A172 (cell line): Measurements from ENCODE around the gene TM6SF1. TPM values are rescaled to one million over a fixed set of nuclear protein-coding genes. Genes with fewer than 3 reads are reported as not detected.
"Not testable (repeated sequence)": the region's sequence is repeated elsewhere in the genome, so short reads cannot be mapped to it uniquely, and the experiment has no call there.

Source experiments
- DNase-seq: peaks from one replicate; pipeline ENCODE4 v3.0.0-alpha.2; 2015; ENCODE audit warnings: low spot score
- total RNA-seq: library from RNA; depleted of rRNA; stranded (reverse); fragments of >200 nt; shearing (Covaris generic); gene quantifications from 2 replicates; pipeline ENCODE4 v1.2.3, GENCODE V29; 2014; rRNA removed

The TM6SF1 gene
- 0.14 TPM in 1 of 2 replicates, not detected in the other for total RNA-seq

DNA sequence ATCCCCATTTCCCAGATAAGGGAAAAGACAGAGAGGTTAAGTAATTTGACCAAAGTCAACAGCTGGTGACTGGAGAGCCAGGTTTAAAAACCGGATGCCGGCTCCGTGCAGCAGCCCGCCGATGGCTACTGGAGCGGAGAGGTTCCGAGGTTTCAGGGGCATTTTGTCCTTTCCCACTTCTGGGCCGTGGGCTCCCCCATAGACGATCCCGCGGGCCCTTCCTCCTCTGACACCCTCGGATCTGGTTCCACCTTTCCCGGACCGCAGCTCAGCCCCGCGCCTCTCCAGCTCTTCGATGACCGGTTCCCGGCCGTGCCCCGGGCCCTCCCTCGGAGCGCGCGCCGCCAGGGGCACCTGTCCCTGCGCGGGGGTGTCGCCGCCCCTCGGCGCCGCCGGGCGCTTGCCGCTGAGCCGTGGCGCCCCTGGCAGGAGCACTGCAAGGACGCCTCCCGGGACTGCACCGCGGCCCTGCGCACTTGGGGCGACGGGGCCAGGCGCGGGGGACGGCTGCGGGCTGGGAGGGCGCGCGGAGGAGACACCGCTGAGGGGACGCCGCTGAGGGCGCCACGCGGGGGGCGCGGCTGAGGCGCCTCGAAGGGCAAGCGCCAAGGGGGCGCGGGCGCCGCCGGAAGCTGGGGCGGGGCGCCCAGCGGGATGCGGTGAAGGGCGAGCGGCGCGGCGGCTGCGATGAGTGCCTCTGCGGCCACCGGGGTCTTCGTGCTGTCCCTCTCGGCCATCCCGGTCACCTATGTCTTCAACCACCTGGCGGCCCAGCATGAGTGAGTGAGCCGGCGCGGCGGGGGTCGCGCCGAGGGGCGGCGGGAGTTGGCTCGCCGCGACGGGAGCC, at the start of gene TM6SF1:
TM6SF1 (plus strand) TSS at position 652 of the 847 bp plus-strand sequence; CDS start at position 688, 36 bp downstream.
- no peak for DNase-seq

DNA sequence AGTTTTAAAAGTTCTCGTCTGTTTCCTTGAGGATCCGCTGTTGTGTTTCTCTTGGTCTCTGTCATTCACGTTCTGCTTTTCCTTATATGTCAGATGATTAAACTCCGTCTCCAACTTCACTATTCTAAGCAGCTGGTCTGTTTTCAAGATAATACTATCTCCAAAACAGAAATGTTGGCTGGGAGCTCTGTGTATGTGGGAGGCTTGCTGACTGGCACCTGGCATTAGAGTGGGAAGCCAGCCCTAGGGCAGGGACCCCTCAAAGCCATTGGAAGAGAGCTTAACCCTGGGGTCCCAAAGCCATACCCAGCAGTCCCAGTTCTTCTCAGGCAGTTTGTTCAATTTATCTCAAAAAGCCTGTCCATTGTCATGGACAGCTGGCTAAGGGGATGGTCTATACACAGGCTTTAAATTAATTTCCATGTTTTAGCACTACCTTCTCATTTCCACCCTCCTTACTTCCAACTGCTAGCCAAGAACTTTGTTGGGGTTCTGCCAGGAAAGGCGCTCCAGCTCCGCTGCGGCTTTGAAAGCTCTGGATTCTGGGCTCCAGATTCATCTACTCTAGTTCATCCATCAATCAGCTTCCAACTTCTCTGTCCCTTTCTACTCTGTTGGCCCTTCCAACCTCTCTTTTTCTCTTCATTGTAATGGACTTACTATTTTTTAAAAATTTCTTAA, 49.6 kb upstream of the TM6SF1 start:
- no peak for DNase-seq

DNA sequence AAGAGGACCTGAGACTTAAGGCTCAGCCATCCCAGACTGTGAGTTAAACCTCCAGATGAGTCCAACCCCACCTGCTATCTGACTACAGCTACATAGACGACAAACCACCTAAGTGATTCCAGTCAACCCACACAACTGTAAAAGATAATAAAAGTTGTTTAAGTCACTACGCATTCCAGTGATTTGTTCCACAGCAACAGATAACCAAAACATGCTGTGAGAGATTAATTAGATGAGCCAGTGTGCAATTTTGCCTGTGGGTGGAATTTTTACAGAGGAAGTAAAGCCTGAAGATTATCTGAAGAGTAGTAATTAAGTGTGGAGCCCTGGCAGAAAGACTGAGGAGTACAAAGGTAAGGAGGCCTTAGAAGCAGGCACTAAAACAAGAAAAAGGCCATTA, 45.8 kb upstream of the TM6SF1 start:
- peak; percentile 29 for DNase-seq

DNA sequence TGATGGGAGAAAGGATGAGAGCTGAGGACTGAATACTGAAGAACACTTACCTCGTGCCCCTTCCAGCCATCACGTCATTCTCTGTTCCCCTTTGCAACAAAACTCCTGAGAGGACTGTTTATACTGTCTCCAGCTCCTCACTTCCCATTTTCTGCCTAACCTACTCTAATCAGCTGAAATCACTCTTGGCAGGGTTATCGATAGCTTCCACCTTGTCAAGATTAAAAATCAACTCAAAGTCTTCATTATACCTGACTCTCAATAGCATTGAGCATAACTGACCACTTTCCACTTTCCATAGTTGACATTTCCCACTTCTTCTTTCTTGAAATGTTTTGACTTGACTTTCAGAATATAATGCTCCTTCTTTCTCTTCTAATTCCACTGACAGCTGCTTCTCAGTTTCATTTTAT, 44.7 kb upstream of the TM6SF1 start:
- no peak for DNase-seq

DNA sequence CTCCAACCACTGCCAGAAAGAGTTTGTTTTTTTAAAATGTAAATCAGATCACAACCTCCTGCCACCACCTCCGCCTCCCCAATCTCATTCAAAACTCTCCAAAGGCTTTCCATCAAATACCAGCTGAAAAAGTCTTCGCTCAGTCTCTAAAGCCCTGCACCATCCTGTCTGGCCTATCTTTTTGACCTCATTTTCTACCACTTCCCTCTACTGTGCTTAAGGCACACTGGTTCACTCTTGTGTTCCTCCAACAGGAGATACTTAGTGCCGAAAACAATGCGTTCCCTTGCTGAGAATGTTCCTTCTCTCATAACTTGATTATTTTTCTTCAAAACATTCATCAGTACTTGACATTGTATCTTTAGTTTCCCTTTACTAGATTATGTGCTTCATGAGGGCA, 43.9 kb upstream of the TM6SF1 start:
- DNase-seq: no peak

DNA sequence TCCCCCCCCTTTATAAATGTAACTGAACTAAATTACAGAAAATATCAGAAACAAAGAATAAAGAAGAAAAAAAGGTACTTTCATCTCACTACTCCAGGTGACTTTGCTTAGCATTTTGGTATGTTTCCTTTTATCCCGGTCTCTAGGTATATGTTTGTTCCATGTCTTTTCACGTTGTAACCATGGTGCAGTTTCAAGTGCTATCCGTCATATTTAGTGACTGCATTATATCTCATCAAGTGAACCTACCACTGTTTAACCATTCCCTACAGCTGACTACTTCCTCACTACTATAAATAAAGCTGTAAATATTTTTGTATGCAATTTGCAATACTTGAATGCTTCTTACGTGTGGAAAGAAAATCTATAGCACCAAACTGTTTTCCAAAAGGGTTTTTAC, 42.6 kb upstream of the TM6SF1 start:
- no peak for DNase-seq

DNA sequence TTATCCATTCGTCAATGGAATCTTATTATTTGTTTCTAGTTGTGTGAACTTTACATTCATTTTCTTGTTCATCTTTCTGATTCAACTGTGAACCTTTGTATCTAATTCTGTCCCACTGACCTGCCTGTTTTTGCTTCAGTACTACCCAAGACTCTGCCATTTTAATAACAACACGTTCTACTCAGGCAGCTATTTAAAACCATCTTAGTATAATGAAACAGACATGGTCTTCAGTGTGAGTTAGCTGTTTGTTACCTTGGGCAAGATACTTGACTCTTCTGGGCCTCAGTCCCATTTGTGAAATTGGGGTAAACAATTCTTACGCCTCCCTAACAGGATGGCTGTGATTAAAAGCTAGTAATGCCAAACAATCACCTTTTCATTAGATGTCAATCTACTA, 42.0 kb upstream of the TM6SF1 start:
- no peak for DNase-seq

DNA sequence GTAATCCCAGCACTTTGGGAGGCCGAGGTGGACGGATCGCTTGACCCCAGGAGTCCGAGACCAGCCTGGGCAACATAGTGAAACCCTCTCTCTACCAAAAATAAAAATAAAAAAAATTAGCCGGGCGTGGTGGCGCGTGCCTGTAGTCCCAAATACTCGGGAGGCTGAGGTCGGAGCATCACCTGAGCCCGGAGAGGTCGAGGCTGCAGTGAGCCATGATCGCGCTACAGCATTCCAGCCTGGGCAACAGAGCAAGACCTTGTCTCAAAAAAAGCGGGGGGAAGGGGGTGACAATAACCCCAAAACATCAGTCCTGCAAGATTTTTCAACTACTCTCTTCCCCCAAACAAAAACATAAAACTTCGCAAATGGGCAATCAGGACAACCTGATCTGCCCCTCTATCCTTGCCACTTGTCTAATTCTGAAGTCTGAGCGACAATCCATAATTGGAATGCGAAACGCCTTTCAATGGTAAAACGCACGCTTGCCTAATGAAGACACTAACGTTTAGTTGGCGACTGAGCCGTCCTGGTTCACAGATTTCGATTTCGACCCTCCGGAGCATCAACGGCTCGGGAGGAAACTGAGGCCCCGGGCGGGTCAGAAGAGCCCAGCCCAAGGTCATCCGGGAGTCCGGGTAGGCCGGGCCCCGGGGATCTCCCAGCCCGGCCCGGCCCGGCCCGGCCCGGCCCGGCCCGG, 41.3 kb upstream of the TM6SF1 start:
- no peak for DNase-seq

DNA sequence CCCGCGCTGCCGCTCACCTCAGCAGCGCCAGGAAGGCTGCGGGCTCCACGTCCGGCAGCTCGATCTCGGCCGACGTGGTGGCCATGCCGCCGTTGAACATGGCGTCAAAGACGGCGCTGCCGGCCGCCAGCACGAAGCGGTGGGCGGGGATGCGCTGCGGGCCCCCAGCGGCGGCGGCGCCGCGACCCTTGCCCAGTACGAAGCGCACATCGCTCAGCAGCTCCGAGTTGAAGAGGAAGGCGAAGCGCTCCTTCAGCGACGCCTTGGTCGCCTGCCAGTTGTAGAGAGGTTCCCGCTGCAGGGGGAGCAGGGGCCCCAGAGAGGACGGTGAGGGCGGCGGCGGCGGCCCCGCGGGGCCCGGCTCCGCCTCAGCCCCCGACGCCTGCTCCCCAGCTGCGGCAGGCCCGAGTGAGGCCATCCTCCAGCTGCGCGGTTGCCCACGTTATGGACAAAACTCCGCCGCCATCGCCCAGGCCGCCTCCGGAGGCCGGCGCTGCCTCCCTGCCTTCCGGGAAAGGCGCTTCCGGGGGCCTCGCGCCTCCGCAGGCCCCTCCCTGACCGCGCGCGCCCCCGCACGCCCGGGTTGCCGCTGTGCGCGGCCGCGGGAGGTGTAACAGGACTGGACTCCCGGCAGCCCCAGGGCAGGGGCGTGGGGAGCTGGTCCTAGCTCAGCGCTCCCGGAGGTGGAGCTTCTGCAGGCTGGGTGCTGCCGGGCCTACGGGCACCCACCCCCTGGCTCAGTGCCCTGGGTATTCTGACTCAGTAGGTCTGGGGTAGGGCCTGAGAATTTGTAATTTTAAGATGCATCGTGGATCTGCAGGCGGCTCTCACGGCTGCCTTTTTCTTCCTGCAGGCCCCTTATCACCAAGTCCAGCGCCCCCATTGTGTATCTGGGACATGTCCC, 40.5 kb upstream of the TM6SF1 start, which contains the start of gene BTBD1:
BTBD1 (minus strand) TSS at position 519 of the 904 bp plus-strand sequence; CDS start at position 418, 101 bp downstream.
- DNase-seq: peak; percentile 90

DNA sequence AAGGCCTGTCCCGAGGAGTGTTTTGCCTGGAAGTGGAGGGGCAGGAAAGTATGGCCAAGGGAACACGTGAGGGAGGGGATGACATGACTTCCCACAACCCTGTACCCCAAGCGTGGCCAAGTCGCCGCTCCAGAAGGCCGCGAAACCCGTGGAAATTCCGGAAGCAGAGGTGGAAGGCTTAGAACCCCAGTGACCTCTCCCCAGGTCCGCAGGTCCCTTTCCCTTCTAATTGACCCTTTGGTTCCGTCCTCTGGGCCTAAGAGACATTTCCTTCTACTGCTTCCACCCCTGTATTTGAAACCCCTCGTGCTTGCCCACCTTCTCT, 39.8 kb upstream of the TM6SF1 start:
- no peak for DNase-seq

DNA sequence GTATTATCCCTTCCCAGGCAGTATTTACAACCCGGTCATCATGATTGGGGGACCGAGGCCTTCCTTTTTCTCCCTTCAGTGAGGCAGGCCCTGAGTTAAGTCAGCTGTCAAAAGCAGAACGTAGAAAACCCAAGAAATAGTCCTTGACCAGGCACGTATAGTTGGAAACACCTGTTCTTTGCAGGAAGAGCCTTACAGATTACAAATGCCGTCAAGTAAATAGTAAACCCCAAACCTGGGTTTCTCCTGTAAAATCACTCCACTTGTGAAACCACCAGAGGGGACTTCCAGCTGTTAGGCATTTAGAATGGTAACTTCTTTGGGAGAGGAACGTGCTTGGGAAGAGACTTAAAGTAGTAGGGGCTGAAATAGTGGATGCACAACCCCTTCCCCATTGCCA, 39.4 kb upstream of the TM6SF1 start:
- DNase-seq: no peak

DNA sequence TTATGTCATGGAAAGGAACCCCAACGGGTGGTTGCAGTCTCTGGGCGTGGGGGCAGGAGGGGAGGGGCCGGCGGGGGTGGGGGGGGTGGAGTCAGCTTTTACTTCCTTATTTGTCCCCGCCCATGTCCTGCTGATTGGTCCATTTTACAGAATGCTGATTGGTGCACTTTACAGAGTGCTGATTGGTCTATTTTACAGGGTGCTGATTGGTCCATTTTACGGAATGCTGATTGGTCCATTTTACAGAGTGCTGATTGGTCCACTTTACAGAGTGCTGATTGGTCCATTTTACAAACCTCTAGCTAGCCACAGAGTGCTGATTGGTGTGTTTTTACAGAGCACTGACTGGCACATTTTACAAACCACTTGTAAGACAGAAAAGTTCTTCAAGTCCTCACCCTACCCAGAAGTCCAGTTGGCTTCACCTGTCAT, 38.2 kb upstream of the TM6SF1 start:
- peak; percentile 56 for DNase-seq

DNA sequence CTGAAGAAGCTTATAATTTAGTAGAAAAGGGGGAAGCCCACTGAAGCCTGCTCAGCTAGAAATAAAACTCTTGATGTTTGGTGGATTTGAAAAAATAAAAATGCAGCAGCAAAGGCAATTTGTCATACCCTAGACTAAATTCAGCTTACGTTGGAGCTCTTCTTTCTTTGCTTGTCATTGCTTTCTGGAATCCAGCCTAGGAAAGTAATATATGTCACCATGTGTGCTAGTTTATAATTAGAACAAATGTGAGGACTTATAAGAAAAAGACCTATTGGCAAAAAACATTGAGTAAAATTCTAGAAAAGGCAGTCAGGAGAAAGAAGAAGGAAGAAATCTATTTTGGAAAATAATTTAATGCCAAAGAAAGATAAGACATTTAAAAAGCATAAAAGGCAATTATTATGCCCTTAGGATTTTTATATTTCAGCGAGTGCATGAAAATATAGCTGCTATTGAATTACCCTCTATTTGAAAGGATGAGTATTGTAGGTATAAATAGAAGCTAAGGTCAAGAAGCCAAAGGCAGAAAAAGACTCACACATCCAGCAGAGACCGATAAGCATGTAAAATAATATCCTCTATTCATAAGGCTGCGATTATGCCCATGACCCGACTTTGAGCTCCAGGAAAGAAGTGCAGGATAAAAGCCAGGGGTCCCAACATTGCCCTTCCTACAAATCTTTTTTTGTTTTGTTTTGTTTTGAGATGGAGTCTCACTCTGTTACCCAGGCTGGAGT, 29.8 kb upstream of the TM6SF1 start:
- no peak for DNase-seq

DNA sequence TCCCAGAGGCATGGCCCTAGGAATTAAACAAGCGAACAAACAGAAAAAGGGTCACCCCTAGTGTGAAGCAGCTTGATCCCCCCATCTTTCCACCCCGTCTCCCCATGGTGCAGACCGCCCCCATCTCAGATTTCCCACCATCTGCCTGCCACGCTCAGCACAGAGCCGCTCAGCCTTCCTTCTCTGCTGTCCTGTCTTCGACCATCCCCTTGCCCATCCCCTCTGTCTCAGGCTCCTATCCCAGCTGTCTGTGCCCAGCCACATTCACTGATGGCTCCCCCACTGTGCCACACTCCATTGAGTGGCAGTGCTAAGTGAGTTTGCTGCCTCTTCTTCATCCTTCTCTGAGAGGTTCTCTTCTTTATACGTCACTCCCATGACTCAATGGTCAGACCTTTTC, 28.7 kb upstream of the TM6SF1 start:
- no peak for DNase-seq

DNA sequence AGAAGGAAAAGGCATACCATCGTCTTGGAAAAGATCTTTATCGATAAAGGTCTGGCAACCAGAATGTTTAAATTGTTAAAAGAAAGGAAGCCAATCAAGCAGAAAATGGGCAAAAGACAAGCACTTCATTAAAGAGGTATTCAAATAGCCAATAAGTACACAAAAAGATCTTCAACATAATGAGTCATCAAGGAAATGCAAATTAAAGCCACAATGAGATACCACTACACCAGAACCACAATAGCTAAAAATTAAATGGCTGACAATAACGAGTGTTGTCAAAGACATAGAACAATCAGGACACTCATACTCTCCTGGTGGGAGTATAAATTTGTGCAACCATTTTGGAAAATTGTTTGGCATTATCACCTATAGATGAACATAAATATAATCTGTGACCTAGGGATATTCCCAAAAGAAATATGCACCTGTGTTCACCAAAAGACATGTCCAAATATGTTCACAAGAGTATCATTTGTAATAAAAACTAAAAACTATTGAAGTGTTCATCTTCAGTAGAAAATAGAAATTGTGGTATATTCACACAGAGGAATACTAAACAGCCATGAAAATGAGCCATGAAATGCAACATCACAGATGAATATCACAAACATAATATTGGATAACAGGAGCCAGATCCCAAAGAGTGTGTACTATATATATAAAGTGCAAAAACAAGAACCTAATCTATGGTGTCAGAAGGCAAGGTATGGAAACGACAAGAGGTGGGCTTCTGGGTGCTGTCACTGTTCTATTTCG, 26.0 kb upstream of the TM6SF1 start:
- DNase-seq: no peak

DNA sequence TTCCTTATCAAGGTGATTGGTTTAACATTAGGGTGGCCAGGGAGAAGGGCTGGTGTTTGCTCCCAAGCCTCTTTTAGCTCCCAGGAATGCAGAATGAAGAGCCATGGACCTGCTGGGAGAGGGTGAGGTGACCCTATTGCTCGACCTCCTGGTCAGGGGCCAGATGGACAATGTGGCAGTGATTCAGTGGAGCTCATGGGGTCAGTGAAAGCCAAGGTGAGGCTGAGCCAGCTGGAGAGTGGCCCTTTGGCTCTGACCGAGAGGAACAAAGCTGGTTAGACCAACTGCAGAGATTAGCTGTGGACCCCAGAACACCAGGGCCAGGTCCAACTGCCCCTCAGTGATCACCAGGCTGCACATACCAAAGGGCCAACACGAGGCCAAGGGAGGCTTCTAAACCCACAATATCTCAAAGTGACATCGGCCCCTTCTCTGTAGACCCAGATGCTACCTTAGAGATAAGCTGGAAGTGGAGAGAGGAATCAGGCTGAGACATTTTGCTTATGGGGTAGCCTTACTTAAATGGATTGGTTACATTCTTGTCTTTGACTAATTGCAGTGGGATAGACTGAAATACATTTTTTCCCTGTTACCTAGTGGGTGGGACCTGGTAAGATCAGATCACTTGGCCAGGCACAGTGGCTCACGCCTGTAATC, 24.6 kb upstream of the TM6SF1 start:
- DNase-seq: no peak

DNA sequence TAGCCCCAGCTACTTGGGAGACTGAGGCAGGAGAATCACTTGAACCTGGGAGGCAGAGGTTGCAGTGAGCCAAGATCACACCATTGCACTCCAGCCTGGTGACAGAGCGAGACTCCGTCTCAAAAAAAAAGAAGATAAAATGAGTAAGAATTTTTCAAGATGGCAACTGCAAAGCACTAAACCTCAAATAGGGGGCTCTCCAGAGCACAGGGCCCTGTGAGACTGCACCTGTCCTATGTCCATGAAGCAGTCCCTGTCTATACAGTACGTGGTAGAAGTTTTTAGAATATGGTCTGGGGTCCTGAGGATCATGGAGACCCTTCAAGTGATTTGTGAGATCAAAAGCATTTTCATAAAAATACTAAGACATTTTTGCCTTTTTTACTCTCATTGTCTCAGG, 22.0 kb upstream of the TM6SF1 start:
- not testable (repeated sequence) for DNase-seq

DNA sequence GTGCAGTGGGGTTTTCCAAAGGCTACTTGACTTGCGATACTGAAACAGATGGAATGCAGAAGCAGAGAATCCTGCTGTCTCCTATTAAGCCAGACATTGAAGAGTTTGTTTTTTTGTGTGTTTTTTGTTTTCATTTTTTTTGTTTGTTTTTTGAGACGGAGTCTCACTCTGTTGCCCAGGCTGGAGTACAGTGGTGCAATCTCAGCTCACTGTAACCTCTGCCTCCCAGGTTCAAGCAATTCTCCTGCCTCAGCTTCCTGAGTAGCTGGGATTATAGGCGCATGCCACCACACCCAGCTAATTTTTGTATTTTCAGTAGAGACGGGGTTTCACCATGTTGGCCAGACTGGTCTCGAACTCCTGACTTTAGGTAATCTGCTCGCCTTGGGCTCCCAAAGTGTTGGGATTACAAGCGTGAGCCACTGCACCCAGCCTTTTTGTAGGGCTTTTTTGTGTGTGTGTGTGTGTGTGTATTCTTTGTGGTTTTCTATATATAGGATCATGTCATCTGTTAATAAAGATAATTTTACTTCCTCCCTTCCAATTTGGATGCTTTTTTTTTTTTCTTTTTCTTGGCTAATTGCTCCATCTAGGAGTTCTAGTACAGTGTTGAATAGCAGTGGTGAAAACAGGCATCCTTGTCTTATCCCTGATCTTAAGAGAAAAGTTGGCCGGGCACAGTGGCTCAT, 21.4 kb upstream of the TM6SF1 start:
- not testable (repeated sequence) for DNase-seq

DNA sequence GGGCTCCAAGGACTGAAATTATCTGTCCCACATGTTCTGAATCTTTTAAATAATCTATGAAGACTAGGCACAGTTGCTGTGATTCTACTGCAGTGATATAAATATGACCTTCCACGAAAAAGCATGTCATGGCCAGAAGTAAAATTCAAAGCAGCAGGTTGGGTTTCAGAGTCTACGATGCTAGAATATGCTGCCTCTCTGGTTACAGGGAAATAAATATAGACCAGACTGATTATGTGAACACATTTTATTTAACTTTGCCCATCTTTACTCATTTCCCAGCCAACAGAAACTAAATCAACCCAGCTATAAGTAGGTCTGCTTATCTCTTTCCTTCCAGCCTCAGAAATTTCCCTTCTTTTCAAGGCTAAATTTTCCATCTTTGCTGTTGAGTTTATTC, 19.9 kb upstream of the TM6SF1 start:
- no peak for DNase-seq
